ENCODE measurements around the gene ATG2A. TPM values are rescaled to one million over a fixed set of nuclear protein-coding genes. Genes with fewer than 3 reads are reported as not detected.

Gene ATG2A
- total RNA-seq, 4 donors from 2014 or later, result 33.0 to 93.6 (median 45.8) TPM

DNA sequence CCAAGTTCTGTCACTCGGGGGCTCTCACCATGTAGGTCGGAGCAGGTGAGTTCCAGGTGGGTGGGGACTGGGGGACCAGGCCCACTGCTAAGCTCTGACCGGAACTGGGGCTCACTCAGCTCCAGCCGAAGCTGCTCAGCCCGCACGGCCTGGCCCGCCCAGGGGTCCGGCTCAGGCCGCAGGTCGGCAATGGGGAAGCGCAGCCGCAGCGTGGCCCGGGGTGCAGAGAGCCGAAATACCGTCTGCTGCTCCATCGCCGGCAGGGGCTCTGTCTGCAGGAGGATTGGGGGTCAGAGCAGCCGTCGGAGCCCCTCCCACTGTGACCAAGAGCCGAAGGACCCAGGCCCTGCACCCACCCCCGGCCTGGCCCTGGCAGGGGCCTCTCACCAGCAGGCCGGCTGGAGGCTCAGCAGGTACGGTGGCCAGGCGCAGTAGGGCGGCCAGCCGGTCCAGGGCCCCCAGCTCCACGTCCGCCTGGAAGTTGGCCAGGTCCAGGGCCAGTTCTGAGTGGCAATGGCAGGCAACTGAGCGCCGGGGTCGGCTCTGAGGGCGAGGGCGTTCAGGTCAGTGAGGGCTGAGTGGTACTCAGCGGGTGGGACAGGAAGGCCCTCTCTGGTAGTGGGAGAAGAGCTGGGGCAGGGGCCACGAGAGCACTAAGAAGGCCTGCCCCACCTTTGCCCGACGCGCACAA is 7.2 kb downstream of the ATG2A start:
- no peaks in the 10 kb centered on the region for H3K4me1 ChIP-seq
- H3K4me3 ChIP-seq, result no peak overlapping the region
- no peak overlapping the region for H3K27ac ChIP-seq
- H3K27me3 ChIP-seq, result no peaks in the 10 kb centered on the region
- peaks cover 9 to 98% (median 50%) of the 10 kb centered on the region in 3 donors for H3K36me3 ChIP-seq
- 86 to 87% methylated on average over 21 to 34 of the region's 39 CpGs for WGBS, 2 donors
- no peaks in the 10 kb centered on the region for H3K9me3 ChIP-seq
- no peak for TF ChIP-seq POLR2A (IDR thresholded peaks at IDR 0.05)
- TF ChIP-seq EP300 (IDR thresholded peaks at IDR 0.05), result no peak
- TF ChIP-seq, protein P1, sequence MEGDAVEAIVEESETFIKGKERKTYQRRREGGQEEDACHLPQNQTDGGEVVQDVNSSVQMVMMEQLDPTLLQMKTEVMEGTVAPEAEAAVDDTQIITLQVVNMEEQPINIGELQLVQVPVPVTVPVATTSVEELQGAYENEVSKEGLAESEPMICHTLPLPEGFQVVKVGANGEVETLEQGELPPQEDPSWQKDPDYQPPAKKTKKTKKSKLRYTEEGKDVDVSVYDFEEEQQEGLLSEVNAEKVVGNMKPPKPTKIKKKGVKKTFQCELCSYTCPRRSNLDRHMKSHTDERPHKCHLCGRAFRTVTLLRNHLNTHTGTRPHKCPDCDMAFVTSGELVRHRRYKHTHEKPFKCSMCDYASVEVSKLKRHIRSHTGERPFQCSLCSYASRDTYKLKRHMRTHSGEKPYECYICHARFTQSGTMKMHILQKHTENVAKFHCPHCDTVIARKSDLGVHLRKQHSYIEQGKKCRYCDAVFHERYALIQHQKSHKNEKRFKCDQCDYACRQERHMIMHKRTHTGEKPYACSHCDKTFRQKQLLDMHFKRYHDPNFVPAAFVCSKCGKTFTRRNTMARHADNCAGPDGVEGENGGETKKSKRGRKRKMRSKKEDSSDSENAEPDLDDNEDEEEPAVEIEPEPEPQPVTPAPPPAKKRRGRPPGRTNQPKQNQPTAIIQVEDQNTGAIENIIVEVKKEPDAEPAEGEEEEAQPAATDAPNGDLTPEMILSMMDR (IDR thresholded peaks at IDR 0.05), result no peak
- DNase-seq (ENCODE audit: low spot score in 2 of 2), result no peak

DNA sequence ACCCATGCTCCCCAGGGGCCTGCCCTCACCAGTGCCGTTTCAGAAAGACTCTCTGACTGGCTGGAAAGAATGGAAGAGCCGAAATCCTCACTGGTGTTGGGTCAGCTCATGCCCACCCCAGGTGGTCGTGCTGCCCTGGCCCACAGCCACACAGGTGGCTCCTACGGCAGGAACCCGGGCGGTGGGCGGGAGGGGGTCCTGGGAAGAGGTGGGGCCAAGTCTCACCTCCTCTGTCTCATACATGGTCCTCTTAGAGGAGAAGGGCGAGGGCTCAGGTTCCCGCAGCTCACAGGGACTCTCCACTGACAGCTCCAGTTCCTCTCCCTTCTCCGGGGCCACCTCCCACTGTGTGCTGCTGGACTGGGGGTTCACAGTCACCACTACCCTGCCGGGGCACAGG is 8.2 kb downstream of the ATG2A start:
- WGBS, 2 donors, result 84 to 93% methylated on average over 10 to 11 of the region's 11 CpGs
- TF ChIP-seq, protein P1 (IDR thresholded peaks at IDR 0.05), result no peak
- TF ChIP-seq EP300 (IDR thresholded peaks at IDR 0.05) (no peak), POLR2A (IDR thresholded peaks at IDR 0.05) (no peak)
- Histone ChIP-seq H3K4me1 (no peaks in the 10 kb centered on the region), H3K36me3 (peaks cover 9 to 100% (median 47%) of the 10 kb centered on the region in 3 donors), H3K9me3 (no peaks in the 10 kb centered on the region), H3K27ac (no peak overlapping the region), H3K4me3 (no peak overlapping the region), H3K27me3 (no peaks in the 10 kb centered on the region)
- no peak for DNase-seq (ENCODE audit: low spot score in 2 of 2)

DNA sequence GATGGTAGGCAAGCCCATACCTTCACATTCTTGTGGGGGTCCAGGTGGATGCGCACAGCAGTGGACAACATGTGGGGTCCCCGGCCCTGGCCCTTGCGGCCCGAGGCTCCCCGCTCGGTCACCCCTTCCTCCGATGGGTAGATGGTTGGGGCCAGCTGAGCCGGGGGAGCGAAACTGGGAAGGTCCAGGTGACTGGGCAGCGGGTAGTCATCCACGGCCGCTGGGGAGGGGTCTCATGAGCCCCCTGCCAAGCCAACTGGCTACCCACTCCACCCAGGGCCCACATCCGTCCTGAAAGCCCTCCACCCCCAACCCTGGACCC is 10.7 kb downstream of the ATG2A start:
- TF ChIP-seq POLR2A (IDR thresholded peaks at IDR 0.05), result no peak
- no peak for TF ChIP-seq EP300 (IDR thresholded peaks at IDR 0.05)
- TF ChIP-seq, protein P1 (IDR thresholded peaks at IDR 0.05), result no peak
- peaks cover 9 to 100% (median 36%) of the 10 kb centered on the region in 3 donors for H3K36me3 ChIP-seq
- 88 to 98% methylated on average over 7 to 12 of the region's 13 CpGs for WGBS, 2 donors
- H3K4me1 ChIP-seq, result no peaks in the 10 kb centered on the region
- DNase-seq (ENCODE audit: low spot score in 2 of 2), result no peak
- H3K27me3 ChIP-seq, result no peaks in the 10 kb centered on the region
- no peak overlapping the region for H3K4me3 ChIP-seq
- H3K27ac ChIP-seq, result no peak overlapping the region
- H3K9me3 ChIP-seq, result no peaks in the 10 kb centered on the region

DNA sequence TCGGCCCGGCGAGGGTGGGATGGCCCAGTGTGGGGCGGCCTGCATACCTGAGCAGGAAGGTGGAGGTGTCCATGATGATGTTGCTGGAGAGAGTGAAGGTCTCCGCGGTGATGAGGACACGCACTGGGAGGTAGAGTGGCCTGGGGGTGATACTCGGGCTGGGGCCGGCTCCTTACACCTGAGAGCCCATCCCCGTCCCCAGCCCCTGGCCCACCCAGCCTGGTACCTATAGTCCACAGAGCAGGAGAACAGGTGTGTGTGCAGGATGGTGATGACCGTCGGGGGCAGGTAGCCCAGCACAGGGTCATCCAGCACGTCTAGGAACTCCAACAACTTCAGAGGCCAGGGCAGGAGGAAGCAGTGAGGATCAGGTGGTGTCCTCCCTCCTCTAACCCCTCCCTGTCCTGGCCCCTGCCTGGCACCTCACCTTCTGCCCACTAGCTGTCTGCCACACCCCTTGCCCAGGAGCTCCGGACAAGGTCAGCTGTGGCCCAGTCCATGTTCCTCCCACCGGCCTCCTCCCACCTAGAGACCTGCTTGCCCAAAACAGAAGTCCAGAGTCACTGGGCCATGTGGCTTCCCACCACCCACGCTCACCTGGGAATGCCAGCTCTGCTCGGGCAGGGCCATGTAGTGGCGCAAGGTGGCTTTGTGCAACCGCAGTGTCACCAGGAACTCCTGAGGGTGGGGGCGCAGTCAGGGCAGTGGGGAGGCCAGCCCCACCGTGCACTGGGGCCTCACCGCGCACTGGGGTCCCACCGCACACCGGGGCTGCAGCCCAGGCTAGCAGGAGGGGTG is 11.3 kb downstream of the ATG2A start:
- DNase-seq (ENCODE audit: low spot score in 2 of 2), result no peak
- Histone ChIP-seq H3K9me3 (no peaks in the 10 kb centered on the region), H3K4me1 (no peaks in the 10 kb centered on the region), H3K27ac (no peak overlapping the region), H3K36me3 (peaks cover 9 to 100% (median 31%) of the 10 kb centered on the region in 3 donors), H3K4me3 (no peak overlapping the region), H3K27me3 (no peaks in the 10 kb centered on the region)
- 91 to 94% methylated on average over 14 to 25 of the region's 25 CpGs for WGBS, 2 donors
- TF ChIP-seq, protein P1 (IDR thresholded peaks at IDR 0.05), result no peak
- TF ChIP-seq POLR2A (IDR thresholded peaks at IDR 0.05) (no peak), EP300 (IDR thresholded peaks at IDR 0.05) (no peak)

DNA sequence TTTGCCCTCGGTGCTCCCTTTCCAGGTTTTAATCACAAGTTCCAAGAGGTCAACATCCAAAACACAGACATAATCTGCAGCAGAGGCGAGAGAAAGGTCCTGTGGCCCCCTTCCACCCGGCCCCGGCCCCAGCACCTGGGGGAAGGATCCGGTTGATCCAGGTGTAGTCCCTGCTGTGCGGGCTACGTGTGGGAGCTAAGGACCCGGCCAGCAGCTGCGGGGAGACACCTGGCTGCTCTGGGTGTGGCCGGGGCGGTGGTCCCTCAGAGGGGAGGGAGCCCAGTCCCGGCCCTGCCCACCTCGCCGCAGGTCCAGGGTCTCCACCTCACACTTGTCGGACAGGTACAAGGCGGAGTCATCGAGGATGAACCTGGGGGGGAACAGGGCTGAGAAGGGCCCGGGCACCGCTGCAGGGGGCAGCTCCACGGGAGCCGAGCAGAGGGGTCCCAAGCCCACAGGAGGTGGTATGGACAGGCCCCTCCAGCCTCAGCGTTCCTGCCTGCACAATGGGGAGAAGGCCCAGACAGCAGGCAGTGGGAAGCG is 13.6 kb downstream of the ATG2A start:
- Histone ChIP-seq H3K9me3 (no peaks in the 10 kb centered on the region), H3K4me3 (no peak overlapping the region), H3K27me3 (no peaks in the 10 kb centered on the region), H3K4me1 (no peaks in the 10 kb centered on the region), H3K27ac (no peak overlapping the region), H3K36me3 (peaks cover 5 to 100% (median 23%) of the 10 kb centered on the region in 3 donors)
- WGBS, 2 donors, result 91 to 92% methylated on average over 22 to 23 of the region's 23 CpGs
- TF ChIP-seq, protein P1 (IDR thresholded peaks at IDR 0.05), result no peak
- no peak for TF ChIP-seq POLR2A (IDR thresholded peaks at IDR 0.05)
- no peak for TF ChIP-seq EP300 (IDR thresholded peaks at IDR 0.05)
- DNase-seq (ENCODE audit: low spot score in 2 of 2), result no peak
